OCI-LY7 (cell line): Measurements from ENCODE around the gene RAP2B.

ENCODE experiments used
- CTCF ChIP-seq: fragments of 200-600 bp; sonication (generic); conservative IDR thresholded peaks from 2 replicates; pipeline ENCODE4 v1.5.1; 2014; ENCODE audit warnings: mild to moderate bottlenecking, antibody characterized with exemption, low read length, moderate library complexity, mixed read lengths
- EZH2phosphoT487 ChIP-seq: fragments of 200-600 bp; sonication (generic); IDR thresholded peaks from 2 replicates; pipeline ENCODE4 v1.6.1; 2018; ENCODE audit warnings: low read depth, borderline replicate concordance, mild to moderate bottlenecking, mixed run types, antibody characterized with exemption, low read length, moderate library complexity, mixed read lengths

- no peak for TF ChIP-seq CTCF
- TF ChIP-seq EZH2phosphoT487: no peak
Measured at GRCh38 chr3:153210660-153211059, 48.6 kb downstream of the RAP2B start.
